ENCODE measurements around the gene PROX1. TPM values are rescaled to one million over a fixed set of nuclear protein-coding genes. Genes with fewer than 3 reads are reported as not detected.

PROX1 gene
- total and polyA plus RNA-seq, 9 of the 15 experiments (the other 6 are each of a cell fraction or from before 2014, with no cell fraction given): 0.14 to 0.22 TPM; not detected in 7

- DNase-seq (ENCODE audit: extremely low read depth in 1 of 4, low spot score in 3 of 4) (no peak), FAIRE-seq (no peak), ATAC-seq (no peak)
- no peak for TF ChIP-seq ZNF561 (CRISPR knock-in tag; conservative IDR thresholded peaks at IDR 0.05)
- no peak for TF ChIP-seq CHD2 (IDR thresholded peaks at IDR 0.05; ENCODE audit: low read depth, low read length)
- TF ChIP-seq ZNF431 (CRISPR knock-in tag; IDR thresholded peaks at IDR 0.05): no peak
- no peak for TF ChIP-seq SLC30A9 (CRISPR knock-in tag; IDR thresholded peaks at IDR 0.05)
- TF ChIP-seq ZNF3 (CRISPR knock-in tag; IDR thresholded peaks at IDR 0.05): no peak
- no peak for TF ChIP-seq NFRKB (IDR thresholded peaks at IDR 0.05; ENCODE audit: low read depth)
- TF ChIP-seq MTF1 (CRISPR knock-in tag; IDR thresholded peaks at IDR 0.05; ENCODE audit: borderline replicate concordance): no peak
- TF ChIP-seq HNRNPLL (IDR thresholded peaks at IDR 0.05; ENCODE audit: low read depth, low read length, poor library complexity, severe bottlenecking): no peak
- TF ChIP-seq MITF (IDR thresholded peaks at IDR 0.05): no peak
- no peak for TF ChIP-seq PPARD (CRISPR knock-in tag; IDR thresholded peaks at IDR 0.05)
- TF ChIP-seq TEAD2 (tag; IDR thresholded peaks at IDR 0.05): no peak
- TF ChIP-seq SREBF2 (CRISPR knock-in tag; IDR thresholded peaks at IDR 0.05): no peak
- no peak overlapping the region for H3K27ac ChIP-seq (ENCODE audit: extremely low read depth, low read depth, low read length)
- 4% methylated on average over 5 of the region's 5 CpGs for WGBS (ENCODE audit: insufficient coverage, low coverage, missing lambda C conversion rate)
- no peaks in the 10 kb centered on the region for H3K4me1 ChIP-seq (replicated peaks in 1 of 2; ENCODE audit: control insufficient read depth in 2 of 2, insufficient read depth in 2 of 2, low read length in 2 of 2)
- no peaks in the 10 kb centered on the region for H3K9me3 ChIP-seq (replicated peaks; ENCODE audit: control insufficient read depth, insufficient read depth, low read depth, low read length)
- no TSS peak for BruUV-seq (replicated peaks)
- no peak overlapping the region for H2AFZ ChIP-seq (ENCODE audit: low read depth, low read length)
- H3K36me3 ChIP-seq (ENCODE audit: control insufficient read depth, insufficient read depth, low read length): no peaks in the 10 kb centered on the region
- H3K9ac ChIP-seq (ENCODE audit: insufficient read depth in 1 of 2, low read depth in 2 of 2, low read length in 2 of 2): no peak overlapping the region
- POLR2A ChIA-PET: no interaction called here
- no peaks in the 10 kb centered on the region for H4K20me1 ChIP-seq (replicated peaks; ENCODE audit: control insufficient read depth, insufficient read depth, low read length)
- in situ Hi-C loops (cut with MboI) (no loop called here), intact Hi-C loops (cut with micrococcal nuclease) (no loop called here)
- H3K9me1 ChIP-seq (ENCODE audit: control insufficient read depth, insufficient read depth, low read length): no peaks in the 10 kb centered on the region
- H3K27me3 ChIP-seq (ENCODE audit: control insufficient read depth in 2 of 2, insufficient read depth in 2 of 2, low read length in 2 of 2): peaks cover 7 to 11% of the 10 kb centered on the region in 2 experiments
- H3K79me2 ChIP-seq (ENCODE audit: control insufficient read depth, insufficient read depth, low read length): no peaks in the 10 kb centered on the region
- no peak overlapping the region for H3K4me3 ChIP-seq
- CTCF ChIA-PET (ENCODE audit: low intra/inter-chr PET ratio): no interaction called here
- no peak overlapping the region for H3K4me2 ChIP-seq (ENCODE audit: insufficient read depth, low read length)
Measured at GRCh38 chr1:214075305-214075998, 87.7 kb downstream of the PROX1 start.

Data from K562 (cell line).